HEK293 (cell line): Measurements from ENCODE around the gene ISOC2.

Source experiments
- GLIS2 ChIP-seq: fragments of 450-650 bp; formaldehyde crosslinking; IDR thresholded peaks from 2 replicates; pipeline ENCODE4 v1.5.1; 2016; ENCODE audit warnings: missing biosample characterization, missing genetic modification characterization
- SETDB1 ChIP-seq: IDR thresholded peaks from one replicate; pipeline ENCODE4 v1.6.1; 2017; ENCODE audit warnings: mild to moderate bottlenecking, low read length, moderate library complexity, mixed read lengths; ENCODE audit not compliant: insufficient read length
- YY2 ChIP-seq: fragments of 450-650 bp; formaldehyde crosslinking; IDR thresholded peaks from 2 replicates; pipeline ENCODE4 v1.5.1; 2016; ENCODE audit warnings: missing biosample characterization, missing genetic modification characterization
- ZFP37 ChIP-seq: fragments of 450-650 bp; formaldehyde crosslinking; IDR thresholded peaks from 2 replicates; pipeline ENCODE4 v1.5.1; 2016; ENCODE audit warnings: missing biosample characterization, missing genetic modification characterization
- ZNF155 ChIP-seq: fragments of 450-650 bp; formaldehyde crosslinking; IDR thresholded peaks from 2 replicates; pipeline ENCODE4 v1.5.1; 2016; ENCODE audit warnings: missing biosample characterization, missing genetic modification characterization
- ZNF175 ChIP-seq: fragments of 450-650 bp; formaldehyde crosslinking; IDR thresholded peaks from 2 replicates; pipeline ENCODE4 v1.5.1; 2016; ENCODE audit warnings: missing biosample characterization, missing genetic modification characterization
- ZNF24 ChIP-seq: fragments of 450-650 bp; formaldehyde crosslinking; IDR thresholded peaks from 2 replicates; pipeline ENCODE4 v1.5.1; 2016; ENCODE audit warnings: missing biosample characterization, missing genetic modification characterization
- ZNF76 ChIP-seq: fragments of 450-650 bp; formaldehyde crosslinking; IDR thresholded peaks from 2 replicates; pipeline ENCODE4; 2016; ENCODE audit warnings: low read depth, missing biosample characterization, missing genetic modification characterization, borderline replicate concordance
- ZSCAN23 ChIP-seq: fragments of 450-650 bp; formaldehyde crosslinking; IDR thresholded peaks from 2 replicates; pipeline ENCODE4 v1.5.1; 2016; ENCODE audit warnings: missing biosample characterization, missing genetic modification characterization
- TF ChIP-seq, protein P1 (sequence below): fragments of 450-650 bp; formaldehyde crosslinking; IDR thresholded peaks from 2 replicates; pipeline ENCODE4 v1.5.1; 2016; ENCODE audit warnings: missing biosample characterization, missing genetic modification characterization
- TF ChIP-seq, protein P2 (sequence below): fragments of 450-650 bp; formaldehyde crosslinking; IDR thresholded peaks from 2 replicates; pipeline ENCODE4 v1.5.1; 2016; ENCODE audit warnings: missing biosample characterization, missing genetic modification characterization
- TF ChIP-seq, protein P3 (sequence below): sonication (generic); formaldehyde crosslinking; IDR thresholded peaks from 2 replicates; pipeline ENCODE4 v1.8.1; 2022; ENCODE audit warnings: mild to moderate bottlenecking, moderate library complexity, missing genetic modification reagents
- TF ChIP-seq, protein P4 (sequence below): fragments of 450-650 bp; formaldehyde crosslinking; IDR thresholded peaks from 2 replicates; pipeline ENCODE4 v1.5.1; 2016; ENCODE audit warnings: missing biosample characterization, missing genetic modification characterization
- TF ChIP-seq, protein P5 (sequence below): fragments of 450-650 bp; formaldehyde crosslinking; IDR thresholded peaks from 2 replicates; pipeline ENCODE4 v1.5.1; 2016; ENCODE audit warnings: missing biosample characterization, missing genetic modification characterization

DNA sequence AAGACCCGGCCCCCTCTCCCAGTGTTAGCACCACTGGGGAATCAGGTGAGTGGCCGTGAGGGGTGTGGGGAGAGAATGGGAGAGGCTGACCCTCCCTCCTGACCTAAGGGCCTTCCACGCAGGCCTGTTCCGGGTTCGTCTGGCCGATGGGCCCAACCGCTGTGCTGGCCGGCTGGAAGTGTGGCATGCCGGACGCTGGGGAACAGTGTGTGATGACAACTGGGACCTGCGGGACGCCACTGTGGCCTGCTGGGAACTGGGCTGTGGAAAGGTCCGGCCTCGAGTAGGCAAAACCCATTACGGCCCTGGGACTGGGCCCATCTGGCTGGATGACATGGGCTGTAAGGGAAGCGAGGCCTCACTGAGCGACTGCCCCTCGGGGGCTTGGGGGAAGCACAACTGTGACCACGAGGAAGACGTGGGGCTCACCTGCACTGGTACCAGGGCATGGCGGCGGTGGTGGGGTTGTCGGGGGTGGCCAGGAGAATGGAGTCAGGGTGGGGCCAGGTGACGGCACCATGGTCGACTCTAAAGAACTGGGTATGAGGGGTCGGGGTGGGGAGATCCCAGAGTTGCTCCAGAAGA, 39.0 kb upstream of the ISOC2 start:
- TF ChIP-seq, protein P1, sequence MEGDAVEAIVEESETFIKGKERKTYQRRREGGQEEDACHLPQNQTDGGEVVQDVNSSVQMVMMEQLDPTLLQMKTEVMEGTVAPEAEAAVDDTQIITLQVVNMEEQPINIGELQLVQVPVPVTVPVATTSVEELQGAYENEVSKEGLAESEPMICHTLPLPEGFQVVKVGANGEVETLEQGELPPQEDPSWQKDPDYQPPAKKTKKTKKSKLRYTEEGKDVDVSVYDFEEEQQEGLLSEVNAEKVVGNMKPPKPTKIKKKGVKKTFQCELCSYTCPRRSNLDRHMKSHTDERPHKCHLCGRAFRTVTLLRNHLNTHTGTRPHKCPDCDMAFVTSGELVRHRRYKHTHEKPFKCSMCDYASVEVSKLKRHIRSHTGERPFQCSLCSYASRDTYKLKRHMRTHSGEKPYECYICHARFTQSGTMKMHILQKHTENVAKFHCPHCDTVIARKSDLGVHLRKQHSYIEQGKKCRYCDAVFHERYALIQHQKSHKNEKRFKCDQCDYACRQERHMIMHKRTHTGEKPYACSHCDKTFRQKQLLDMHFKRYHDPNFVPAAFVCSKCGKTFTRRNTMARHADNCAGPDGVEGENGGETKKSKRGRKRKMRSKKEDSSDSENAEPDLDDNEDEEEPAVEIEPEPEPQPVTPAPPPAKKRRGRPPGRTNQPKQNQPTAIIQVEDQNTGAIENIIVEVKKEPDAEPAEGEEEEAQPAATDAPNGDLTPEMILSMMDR (tag by site-specific recombination): no peak
- no peak for TF ChIP-seq ZSCAN23
- no peak for TF ChIP-seq SETDB1
- TF ChIP-seq ZNF76 (tag by site-specific recombination): no peak
- no peak for TF ChIP-seq ZNF155 (tag by site-specific recombination)
- TF ChIP-seq, protein P2, sequence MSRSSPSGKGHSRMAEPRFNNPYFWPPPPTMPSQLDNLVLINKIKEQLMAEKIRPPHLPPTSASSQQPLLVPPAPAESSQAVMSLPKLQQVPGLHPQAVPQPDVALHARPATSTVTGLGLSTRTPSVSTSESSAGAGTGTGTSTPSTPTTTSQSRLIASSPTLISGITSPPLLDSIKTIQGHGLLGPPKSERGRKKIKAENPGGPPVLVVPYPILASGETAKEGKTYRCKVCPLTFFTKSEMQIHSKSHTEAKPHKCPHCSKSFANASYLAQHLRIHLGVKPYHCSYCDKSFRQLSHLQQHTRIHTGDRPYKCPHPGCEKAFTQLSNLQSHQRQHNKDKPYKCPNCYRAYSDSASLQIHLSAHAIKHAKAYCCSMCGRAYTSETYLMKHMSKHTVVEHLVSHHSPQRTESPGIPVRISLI (tag by site-specific recombination): no peak
- TF ChIP-seq, protein P3, sequence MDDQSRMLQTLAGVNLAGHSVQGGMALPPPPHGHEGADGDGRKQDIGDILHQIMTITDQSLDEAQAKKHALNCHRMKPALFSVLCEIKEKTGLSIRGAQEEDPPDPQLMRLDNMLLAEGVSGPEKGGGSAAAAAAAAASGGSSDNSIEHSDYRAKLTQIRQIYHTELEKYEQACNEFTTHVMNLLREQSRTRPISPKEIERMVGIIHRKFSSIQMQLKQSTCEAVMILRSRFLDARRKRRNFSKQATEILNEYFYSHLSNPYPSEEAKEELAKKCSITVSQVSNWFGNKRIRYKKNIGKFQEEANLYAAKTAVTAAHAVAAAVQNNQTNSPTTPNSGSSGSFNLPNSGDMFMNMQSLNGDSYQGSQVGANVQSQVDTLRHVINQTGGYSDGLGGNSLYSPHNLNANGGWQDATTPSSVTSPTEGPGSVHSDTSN (CRISPR knock-in tag): no peak
- TF ChIP-seq ZFP37 (tag by site-specific recombination): no peak
- TF ChIP-seq, protein P4, sequence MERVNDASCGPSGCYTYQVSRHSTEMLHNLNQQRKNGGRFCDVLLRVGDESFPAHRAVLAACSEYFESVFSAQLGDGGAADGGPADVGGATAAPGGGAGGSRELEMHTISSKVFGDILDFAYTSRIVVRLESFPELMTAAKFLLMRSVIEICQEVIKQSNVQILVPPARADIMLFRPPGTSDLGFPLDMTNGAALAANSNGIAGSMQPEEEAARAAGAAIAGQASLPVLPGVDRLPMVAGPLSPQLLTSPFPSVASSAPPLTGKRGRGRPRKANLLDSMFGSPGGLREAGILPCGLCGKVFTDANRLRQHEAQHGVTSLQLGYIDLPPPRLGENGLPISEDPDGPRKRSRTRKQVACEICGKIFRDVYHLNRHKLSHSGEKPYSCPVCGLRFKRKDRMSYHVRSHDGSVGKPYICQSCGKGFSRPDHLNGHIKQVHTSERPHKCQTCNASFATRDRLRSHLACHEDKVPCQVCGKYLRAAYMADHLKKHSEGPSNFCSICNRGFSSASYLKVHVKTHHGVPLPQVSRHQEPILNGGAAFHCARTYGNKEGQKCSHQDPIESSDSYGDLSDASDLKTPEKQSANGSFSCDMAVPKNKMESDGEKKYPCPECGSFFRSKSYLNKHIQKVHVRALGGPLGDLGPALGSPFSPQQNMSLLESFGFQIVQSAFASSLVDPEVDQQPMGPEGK (tag by site-specific recombination): no peak
- TF ChIP-seq, protein P5, sequence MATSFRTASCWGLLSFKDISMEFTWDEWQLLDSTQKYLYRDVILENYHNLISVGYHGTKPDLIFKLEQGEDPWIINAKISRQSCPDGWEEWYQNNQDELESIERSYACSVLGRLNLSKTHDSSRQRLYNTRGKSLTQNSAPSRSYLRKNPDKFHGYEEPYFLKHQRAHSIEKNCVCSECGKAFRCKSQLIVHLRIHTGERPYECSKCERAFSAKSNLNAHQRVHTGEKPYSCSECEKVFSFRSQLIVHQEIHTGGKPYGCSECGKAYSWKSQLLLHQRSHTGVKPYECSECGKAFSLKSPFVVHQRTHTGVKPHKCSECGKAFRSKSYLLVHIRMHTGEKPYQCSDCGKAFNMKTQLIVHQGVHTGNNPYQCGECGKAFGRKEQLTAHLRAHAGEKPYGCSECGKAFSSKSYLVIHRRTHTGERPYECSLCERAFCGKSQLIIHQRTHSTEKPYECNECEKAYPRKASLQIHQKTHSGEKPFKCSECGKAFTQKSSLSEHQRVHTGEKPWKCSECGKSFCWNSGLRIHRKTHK (tag by site-specific recombination): no peak
- TF ChIP-seq ZNF24 (tag by site-specific recombination): no peak
- TF ChIP-seq YY2: no peak
- TF ChIP-seq ZNF175 (tag by site-specific recombination): no peak
- no peak for TF ChIP-seq GLIS2 (tag by site-specific recombination)
